Putamen (tissue), 1 donor: ENCODE measurements around the gene GCFC2.
"Not testable (repeated sequence)": the region's sequence is repeated elsewhere in the genome, so short reads cannot be mapped to it uniquely, and the experiment has no call there.

Experiments
- DNase-seq: peaks from one replicate; pipeline ENCODE4 v3.0.0-alpha.2; 2016; ENCODE audit warnings: low spot score

Gene GCFC2

GRCh38 chr2:75710577-75711253 lies at the start of gene GCFC2:
Gene GCFC2 (minus strand): TSS chr2:75710915. CDS start chr2:75710855, 60 bp downstream.
- peak; percentile 88 for DNase-seq

- DNase-seq = no peak
Observed at GRCh38 chr2:75752828-75753227, 42.1 kb upstream of the GCFC2 start.

GRCh38 chr2:75751824-75752468 lies 41.2 kb upstream of the GCFC2 start:
- DNase-seq = no peak

GRCh38 chr2:75751360-75751759 lies 40.6 kb upstream of the GCFC2 start:
- DNase-seq = no peak

- DNase-seq = no peak
Observed at GRCh38 chr2:75737961-75738360, 27.2 kb upstream of the GCFC2 start.

GRCh38 chr2:75736276-75736675 lies 25.6 kb upstream of the GCFC2 start:
- DNase-seq = no peak

- no peak for DNase-seq
Observed at GRCh38 chr2:75729861-75730260, 19.1 kb upstream of the GCFC2 start.

GRCh38 chr2:75728614-75729419 lies 18.1 kb upstream of the GCFC2 start:
- no peak for DNase-seq

GRCh38 chr2:75722687-75723086 lies 12.0 kb upstream of the GCFC2 start:
- no peak for DNase-seq

- no peak for DNase-seq
Observed at GRCh38 chr2:75720525-75720924, 9.8 kb upstream of the GCFC2 start.

- DNase-seq = no peak
Observed at GRCh38 chr2:75719616-75720015, 8.9 kb upstream of the GCFC2 start.

GRCh38 chr2:75716406-75716805 lies 5.7 kb upstream of the GCFC2 start:
- peak; percentile 40 for DNase-seq

GRCh38 chr2:75711590-75711989 lies 875 bp upstream of the GCFC2 start:
- DNase-seq = not testable (repeated sequence)

- no peak for DNase-seq
Observed at GRCh38 chr2:75710220-75710576, 517 bp downstream of the GCFC2 start.

- no peak for DNase-seq
Observed at GRCh38 chr2:75709297-75709696, 1.4 kb downstream of the GCFC2 start.

GRCh38 chr2:75707901-75708300 lies 2.8 kb downstream of the GCFC2 start:
- DNase-seq = no peak

GRCh38 chr2:75705921-75706320 lies 4.8 kb downstream of the GCFC2 start:
- no peak for DNase-seq

GRCh38 chr2:75703589-75704287 lies 7.0 kb downstream of the GCFC2 start:
- no peak for DNase-seq

GRCh38 chr2:75702593-75702992 lies 8.1 kb downstream of the GCFC2 start:
- no peak for DNase-seq

- DNase-seq = no peak
Observed at GRCh38 chr2:75698918-75699317, 11.8 kb downstream of the GCFC2 start.

- no peak for DNase-seq
Observed at GRCh38 chr2:75688196-75688595, 22.5 kb downstream of the GCFC2 start.

GRCh38 chr2:75683430-75683829 lies 27.3 kb downstream of the GCFC2 start:
- DNase-seq = not testable (repeated sequence)
